GM12874 (cell line): ENCODE results near the gene NXPH1.

ENCODE experiments used
- TF ChIP-seq, protein P1 (sequence below): IDR thresholded peaks from 2 replicates; pipeline ENCODE4 v1.5.1; 2011; ENCODE audit warnings: low read depth, mild to moderate bottlenecking, control low read depth, low read length, moderate library complexity; ENCODE audit not compliant: insufficient read depth

The NXPH1 gene

DNA sequence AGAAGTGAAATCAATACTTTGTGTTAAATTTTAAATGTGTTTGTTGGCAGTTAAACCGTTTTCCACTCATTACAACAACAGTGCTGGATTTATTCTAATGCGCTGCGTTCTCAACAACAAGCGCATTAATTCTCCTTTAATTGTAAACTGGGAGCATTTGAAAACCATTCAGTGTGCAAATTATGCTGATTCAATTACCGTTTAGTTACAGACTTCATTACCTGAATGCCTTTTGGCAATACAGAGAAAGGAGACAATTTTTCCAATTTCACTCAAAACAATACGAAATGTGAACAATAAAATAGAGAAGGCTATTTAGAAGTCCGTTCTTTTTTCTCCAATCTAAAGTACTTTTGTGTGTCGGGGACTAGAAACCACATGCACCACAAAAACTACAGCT is 4.2 kb downstream of the NXPH1 start:
- TF ChIP-seq, protein P1, sequence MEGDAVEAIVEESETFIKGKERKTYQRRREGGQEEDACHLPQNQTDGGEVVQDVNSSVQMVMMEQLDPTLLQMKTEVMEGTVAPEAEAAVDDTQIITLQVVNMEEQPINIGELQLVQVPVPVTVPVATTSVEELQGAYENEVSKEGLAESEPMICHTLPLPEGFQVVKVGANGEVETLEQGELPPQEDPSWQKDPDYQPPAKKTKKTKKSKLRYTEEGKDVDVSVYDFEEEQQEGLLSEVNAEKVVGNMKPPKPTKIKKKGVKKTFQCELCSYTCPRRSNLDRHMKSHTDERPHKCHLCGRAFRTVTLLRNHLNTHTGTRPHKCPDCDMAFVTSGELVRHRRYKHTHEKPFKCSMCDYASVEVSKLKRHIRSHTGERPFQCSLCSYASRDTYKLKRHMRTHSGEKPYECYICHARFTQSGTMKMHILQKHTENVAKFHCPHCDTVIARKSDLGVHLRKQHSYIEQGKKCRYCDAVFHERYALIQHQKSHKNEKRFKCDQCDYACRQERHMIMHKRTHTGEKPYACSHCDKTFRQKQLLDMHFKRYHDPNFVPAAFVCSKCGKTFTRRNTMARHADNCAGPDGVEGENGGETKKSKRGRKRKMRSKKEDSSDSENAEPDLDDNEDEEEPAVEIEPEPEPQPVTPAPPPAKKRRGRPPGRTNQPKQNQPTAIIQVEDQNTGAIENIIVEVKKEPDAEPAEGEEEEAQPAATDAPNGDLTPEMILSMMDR, result no peak

DNA sequence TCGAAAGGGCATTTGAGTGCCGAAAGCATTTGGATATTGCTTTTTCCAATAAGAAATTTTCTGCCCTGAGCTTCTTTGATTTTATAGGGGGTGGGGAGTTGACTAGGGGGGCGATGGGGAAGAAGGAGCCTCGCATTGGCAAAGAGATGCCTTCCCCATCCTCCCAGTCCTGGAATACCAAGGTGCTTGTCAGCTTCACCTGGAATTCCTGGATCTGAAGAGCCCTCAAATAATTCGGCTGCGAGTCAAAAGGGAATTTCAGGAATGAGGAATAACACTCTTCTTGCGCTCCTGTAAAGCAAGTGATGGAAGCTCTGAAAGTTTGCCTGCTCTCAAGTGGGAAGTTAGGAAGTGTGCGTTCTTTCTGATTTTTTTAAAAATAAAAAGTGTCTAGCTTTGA is 7.3 kb downstream of the NXPH1 start:
- TF ChIP-seq, protein P1, result no peak

DNA sequence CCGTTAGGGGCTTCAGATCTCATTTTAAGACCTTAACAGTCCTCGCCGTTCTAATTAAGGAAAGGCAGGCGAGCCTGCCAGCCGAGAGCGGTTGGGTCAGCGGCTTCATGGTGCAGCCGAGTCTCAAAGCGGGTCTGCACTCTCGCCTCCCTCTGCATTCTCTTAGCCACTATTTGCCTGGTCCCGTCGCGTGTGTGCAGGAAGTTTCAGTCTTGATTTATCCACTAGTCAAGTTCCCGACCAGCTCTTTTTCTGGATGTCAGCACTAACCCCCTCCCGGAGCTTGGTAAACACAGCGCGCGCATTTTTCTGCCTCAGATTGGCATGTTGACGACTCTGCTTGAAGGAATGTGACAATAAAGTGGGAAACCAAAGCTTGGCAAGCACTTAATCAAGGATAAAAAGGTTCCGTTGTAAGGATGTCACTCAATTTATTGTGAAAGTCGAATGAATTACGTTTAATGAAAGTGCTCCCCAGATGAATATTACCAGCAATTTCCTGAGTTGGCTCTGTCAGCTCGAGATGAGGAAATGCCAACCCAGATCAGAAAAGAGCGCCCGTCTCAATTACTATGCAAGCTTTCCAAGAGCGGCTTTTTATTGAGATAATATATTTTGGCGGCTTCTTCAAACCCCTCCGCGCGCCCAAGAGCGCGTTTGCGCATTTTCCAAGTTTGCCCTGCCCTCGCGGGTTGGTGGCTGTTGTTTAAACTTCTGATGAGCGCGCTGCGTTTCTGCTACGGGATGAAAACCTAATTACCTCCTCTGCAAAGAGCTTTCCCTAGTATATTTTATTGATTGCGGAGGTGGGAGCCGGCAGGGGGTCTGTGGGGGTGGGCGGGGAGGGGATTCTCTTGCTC is 7.9 kb downstream of the NXPH1 start:
- TF ChIP-seq, protein P1, result no peak

DNA sequence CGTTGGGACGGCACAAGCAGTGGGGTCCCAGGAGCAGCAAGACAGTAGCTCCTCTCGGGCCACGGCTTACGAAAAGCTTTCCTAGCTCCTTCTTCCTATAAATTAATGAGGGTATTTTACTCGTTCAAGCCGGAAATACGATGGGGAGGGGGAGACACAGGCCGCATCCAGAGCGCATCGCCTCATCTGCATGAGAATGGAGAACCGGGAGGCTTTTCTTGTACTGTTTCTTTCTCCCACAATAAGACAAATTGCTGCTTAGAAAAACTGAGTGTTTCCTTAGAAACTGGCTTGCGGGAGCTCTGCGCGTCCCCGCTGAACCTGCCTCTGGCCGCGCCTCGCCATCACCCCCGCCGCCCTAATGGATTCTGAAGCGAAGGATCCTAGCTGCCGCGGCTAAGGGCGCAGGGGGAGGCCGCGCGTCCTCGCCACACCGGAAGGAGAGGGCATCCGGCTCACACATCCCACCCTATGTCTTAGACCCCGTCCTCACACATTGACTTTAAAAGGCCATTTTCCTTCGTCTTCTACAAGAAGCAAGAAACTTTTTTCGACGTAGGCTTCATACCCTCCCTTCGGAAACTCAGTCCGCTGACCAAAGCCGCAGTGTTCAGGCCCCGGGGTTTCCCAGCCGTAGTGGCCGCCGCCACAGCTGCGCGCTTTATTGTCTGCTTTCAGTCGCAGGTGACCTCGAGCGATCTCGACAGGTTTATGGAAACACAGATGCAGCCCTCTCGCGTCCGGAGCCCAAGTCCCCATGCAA is 8.8 kb downstream of the NXPH1 start:
- TF ChIP-seq, protein P1, result no peak

DNA sequence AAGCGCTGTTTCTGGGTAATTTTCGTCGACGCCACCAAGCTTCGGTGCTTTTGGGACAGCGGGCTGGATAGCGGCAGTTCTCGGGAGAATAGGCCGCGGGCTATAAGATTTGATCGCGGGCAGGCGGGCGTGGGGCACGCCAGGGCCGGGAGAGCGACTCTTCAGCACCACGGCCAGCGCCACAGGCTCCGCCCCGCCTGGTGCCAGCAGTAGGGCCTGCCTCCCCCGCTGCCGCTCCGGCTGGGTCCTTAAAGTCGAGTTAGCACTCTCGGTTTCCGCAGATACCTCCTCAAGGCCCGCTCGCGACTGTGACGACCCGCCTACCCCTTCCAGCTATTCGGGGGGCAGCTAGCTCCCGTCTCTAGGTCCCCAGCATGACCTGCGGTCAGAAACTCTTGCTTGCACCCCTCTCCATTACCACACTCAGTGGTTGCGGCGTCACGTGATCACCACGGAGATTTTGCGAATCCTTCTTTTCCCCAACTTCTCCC is 9.4 kb downstream of the NXPH1 start:
- TF ChIP-seq, protein P1, result no peak

DNA sequence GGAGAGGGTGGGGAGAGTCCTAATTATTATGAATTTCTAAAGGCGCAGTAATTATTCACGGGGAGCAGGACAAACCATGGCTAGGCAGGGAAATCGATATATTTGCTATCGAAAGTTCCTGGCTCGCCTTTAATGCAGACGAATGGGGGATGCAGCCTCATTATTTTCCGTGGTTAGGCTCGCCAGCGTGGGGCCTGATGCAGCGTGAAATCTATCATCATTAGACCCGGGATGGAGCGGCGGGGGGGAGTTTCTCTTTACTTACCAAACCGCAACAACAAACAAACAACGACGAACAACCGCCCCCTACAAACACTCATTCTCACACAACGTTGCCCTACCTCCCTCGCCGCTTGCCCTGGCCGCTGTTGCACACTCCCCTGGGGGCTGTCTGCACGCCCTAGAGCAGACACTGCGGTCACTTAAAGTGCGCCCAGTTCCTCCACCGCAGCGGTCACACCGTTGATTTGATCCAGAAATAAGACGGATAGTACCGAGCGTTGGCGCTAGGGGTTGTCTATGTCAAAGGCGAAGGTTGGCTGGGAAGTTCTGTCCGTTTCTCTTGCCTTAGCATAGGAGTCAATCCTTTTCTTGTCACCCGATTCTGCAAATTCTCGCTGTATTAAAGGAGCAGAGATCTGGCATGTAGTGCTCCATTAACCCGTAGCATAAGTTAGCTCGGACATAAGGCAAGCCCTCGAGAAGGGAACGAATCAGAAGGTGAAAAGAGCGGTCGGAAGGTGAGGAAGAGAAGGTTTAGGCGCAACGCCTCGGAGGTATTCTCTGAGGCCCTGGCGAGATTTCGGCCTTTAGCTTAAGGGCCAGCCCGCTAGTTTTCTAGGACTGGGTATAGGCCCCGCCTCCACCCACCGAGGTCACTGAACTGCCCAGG is 10.4 kb downstream of the NXPH1 start:
- TF ChIP-seq, protein P1, result no peak

DNA sequence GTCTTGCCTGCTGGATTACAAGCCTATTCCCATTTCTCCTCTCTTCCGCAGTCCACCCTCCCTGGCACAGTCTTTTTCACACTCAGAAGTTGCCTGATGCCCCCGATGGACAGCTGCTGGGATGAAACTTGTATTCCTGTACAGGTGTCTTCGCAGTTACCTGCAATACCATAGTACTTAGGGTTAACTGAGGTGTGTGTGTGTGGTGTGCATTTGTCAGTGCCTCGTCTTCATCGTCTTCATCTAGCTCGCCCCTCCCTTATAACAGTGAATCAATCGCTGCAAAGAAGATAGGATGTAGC is 11.0 kb downstream of the NXPH1 start:
- TF ChIP-seq, protein P1, result no peak
